NCI-H524 (cell line): ENCODE measurements around the gene NEK11.

Experiments used
- DNase-seq, 2 experiments: peaks; one replicate each; lab custom pipeline; 2025; lab: John Stamatoyannopoulos, UW

The NEK11 gene

GRCh38 chr3:131299836-131300235, 273.2 kb downstream of the NEK11 start:
- no peak for DNase-seq

- DNase-seq = no peak
Observed at GRCh38 chr3:131303848-131304247, 277.2 kb downstream of the NEK11 start.

- DNase-seq = no peak
Observed at GRCh38 chr3:131304890-131305289, 278.2 kb downstream of the NEK11 start.

- DNase-seq = no peak
Observed at GRCh38 chr3:131306242-131306641, 279.6 kb downstream of the NEK11 start.

- DNase-seq = no peak
Observed at GRCh38 chr3:131314318-131314717, 287.6 kb downstream of the NEK11 start.

- DNase-seq = no peak
Observed at GRCh38 chr3:131315162-131315561, 288.5 kb downstream of the NEK11 start.

GRCh38 chr3:131317667-131318066, 291.0 kb downstream of the NEK11 start:
- DNase-seq = no peak

- no peak for DNase-seq
Observed at GRCh38 chr3:131323014-131323413, 296.3 kb downstream of the NEK11 start.

GRCh38 chr3:131323792-131324191, 297.1 kb downstream of the NEK11 start:
- DNase-seq = no peak

- DNase-seq = no peak
Observed at GRCh38 chr3:131324923-131325322, 298.2 kb downstream of the NEK11 start.

GRCh38 chr3:131326307-131326706, 299.6 kb downstream of the NEK11 start:
- no peak for DNase-seq

GRCh38 chr3:131328721-131329120, 302.0 kb downstream of the NEK11 start:
- DNase-seq = peak; percentile 93 to 95

GRCh38 chr3:131329774-131330173, 303.1 kb downstream of the NEK11 start:
- no peak for DNase-seq

- peak in 1 of 2 experiments; percentile 7 for DNase-seq
Observed at GRCh38 chr3:131331456-131332085, 304.9 kb downstream of the NEK11 start.

- DNase-seq = no peak
Observed at GRCh38 chr3:131338948-131339640, 312.4 kb downstream of the NEK11 start.

GRCh38 chr3:131341761-131342160, 315.1 kb downstream of the NEK11 start:
- no peak for DNase-seq

GRCh38 chr3:131348911-131349310, 322.2 kb downstream of the NEK11 start:
- DNase-seq = no peak

- no peak for DNase-seq
Observed at GRCh38 chr3:131349454-131349853, 322.8 kb downstream of the NEK11 start.

GRCh38 chr3:131349946-131350347, 323.3 kb downstream of the NEK11 start:
- DNase-seq = no peak

GRCh38 chr3:131350506-131350905, 323.8 kb downstream of the NEK11 start:
- DNase-seq = no peak

GRCh38 chr3:131353016-131353877, 326.6 kb downstream of the NEK11 start:
- peak in 1 of 2 experiments; percentile 17 for DNase-seq

GRCh38 chr3:131353986-131354385, 327.3 kb downstream of the NEK11 start:
- DNase-seq = no peak
